ENCODE measurements around the gene CAV2.

CAV2 gene

GRCh38 chr7:116495736-116496135, 3.8 kb upstream of the CAV2 start:
- no peak for DNase-seq (ENCODE audit: low read depth in 2 of 2)

GRCh38 chr7:116496653-116497052, 2.9 kb upstream of the CAV2 start:
- DNase-seq (ENCODE audit: low read depth in 2 of 2) = no peak

- DNase-seq (ENCODE audit: low read depth in 2 of 2) = no peak
These were observed 1.8 kb upstream of the CAV2 start for GRCh38 chr7:116497708-116498107.

GRCh38 chr7:116500078-116500853, 728 bp downstream of the CAV2 start:
- DNase-seq (ENCODE audit: low read depth in 2 of 2) = no peak

- DNase-seq (ENCODE audit: low read depth in 2 of 2) = no peak
These were observed 2.1 kb downstream of the CAV2 start for GRCh38 chr7:116501425-116502167.

- no peak for DNase-seq (ENCODE audit: low read depth in 2 of 2)
These were observed 2.9 kb downstream of the CAV2 start for GRCh38 chr7:116502201-116503096.

GRCh38 chr7:116503835-116504234, 4.3 kb downstream of the CAV2 start:
- no peak for DNase-seq (ENCODE audit: low read depth in 2 of 2)

- DNase-seq (ENCODE audit: low read depth in 2 of 2) = no peak
These were observed 5.7 kb downstream of the CAV2 start for GRCh38 chr7:116505278-116505677.

- DNase-seq (ENCODE audit: low read depth in 2 of 2) = no peak
These were observed 6.3 kb downstream of the CAV2 start for GRCh38 chr7:116505823-116506222.

- DNase-seq (ENCODE audit: low read depth in 2 of 2) = no peak
These were observed 10.5 kb downstream of the CAV2 start for GRCh38 chr7:116509982-116510579.

- DNase-seq (ENCODE audit: low read depth in 2 of 2) = no peak
These were observed 11.3 kb downstream of the CAV2 start for GRCh38 chr7:116510795-116511194.

- DNase-seq (ENCODE audit: low read depth in 2 of 2) = no peak
These were observed 12.3 kb downstream of the CAV2 start for GRCh38 chr7:116511552-116512519.

- DNase-seq (ENCODE audit: low read depth in 2 of 2) = no peak
These were observed 13.1 kb downstream of the CAV2 start for GRCh38 chr7:116512520-116513188.

- DNase-seq (ENCODE audit: low read depth in 2 of 2) = no peak
These were observed 16.0 kb downstream of the CAV2 start for GRCh38 chr7:116515584-116515983.

- no peak for DNase-seq (ENCODE audit: low read depth in 2 of 2)
These were observed 16.8 kb downstream of the CAV2 start for GRCh38 chr7:116516324-116516723.

- DNase-seq (ENCODE audit: low read depth in 2 of 2) = no peak
These were observed 18.1 kb downstream of the CAV2 start for GRCh38 chr7:116517626-116518025.

GRCh38 chr7:116518961-116519360, 19.4 kb downstream of the CAV2 start:
- no peak for DNase-seq (ENCODE audit: low read depth in 2 of 2)

GRCh38 chr7:116521046-116521664, 21.6 kb downstream of the CAV2 start:
- DNase-seq (ENCODE audit: low read depth in 2 of 2) = no peak

- DNase-seq (ENCODE audit: low read depth in 2 of 2) = peak in 1 of 2 experiments; percentile 66
These were observed 22.7 kb downstream of the CAV2 start for GRCh38 chr7:116522247-116522646.

GRCh38 chr7:116524221-116524608, 24.7 kb downstream of the CAV2 start:
- no peak for DNase-seq (ENCODE audit: low read depth in 2 of 2)
